CD4-positive, alpha-beta T cell treated with Interleukin-15 for 4 hours (primary cell): ENCODE results near the gene CRYGN.

Experiments used
- DNase-seq: peaks from one replicate; pipeline ENCODE4 v3.0.0-alpha.2; 2020; ENCODE audit warnings: low spot score

Gene CRYGN

GRCh38 chr7:151379534-151380198, 60.3 kb downstream of the CRYGN start:
- no peak for DNase-seq

- DNase-seq: no peak
These were observed 60.8 kb downstream of the CRYGN start for GRCh38 chr7:151379193-151379520.
